HepG2 (cell line): Measurements from ENCODE around the gene PRKG1. TPM values are rescaled to one million over a fixed set of nuclear protein-coding genes. Genes with fewer than 3 reads are reported as not detected.

ENCODE experiments used
- ATAC-seq: fragments of 200-7000 bp; cut with Tn5 transposase; 3 replicates; pipeline ENCODE4 v1.9.1; 2020; ENCODE audit warnings: mild to moderate bottlenecking, moderate library complexity
- BruUV-seq: library from RNA; stranded (reverse); fragments of 400-500 nt; replicated peaks from 2 replicates; lab custom pipeline; 2021; lab: Mats Ljungman, UMichigan
- CTCF ChIA-PET: fragments of 300-600 bp; formaldehyde crosslinking; extraction: SDS; loops from one replicate; lab custom pipeline; 2021; ENCODE audit warnings: low total read pairs, inconsistent platforms, low intra/inter-chr PET ratio; lab: Yijun Ruan, JAX
- POLR2A ChIA-PET: fragments of 350-600 bp; sonication (Branson Sonifier 250); formaldehyde crosslinking; loops from one replicate; lab custom pipeline; 2020; ENCODE audit warnings: antibody characterized with exemption, inconsistent platforms; lab: Yijun Ruan, JAX
- DNase-seq: peaks from one replicate; pipeline ENCODE4 v3.0.0-alpha.2; 2015; ENCODE audit warnings: low spot score
- FAIRE-seq: peaks from 3 replicates; lab custom pipeline; 2011; peaks lifted over from hg19 to GRCh38; lab: Jason Lieb, UNC
- H2AFZ ChIP-seq: one replicate; pipeline ENCODE4 v1.6.1; 2011; ENCODE audit warnings: low read length, inconsistent platforms
- H3K27ac ChIP-seq: fragments of 300-600 bp; 3 replicates; pipeline ENCODE4 v1.8.0; 2011; ENCODE audit warnings: mixed run types, mild to moderate bottlenecking, mixed read lengths, low read length, inconsistent platforms; ENCODE audit not compliant: insufficient read depth; ENCODE audit errors: extremely low read length
- H3K27me3 ChIP-seq, 2 experiments: fragments of 200-600 bp in 1 of 2; 2 replicates in 1 of 2; 3 replicates in 1 of 2; pipeline versions ENCODE4 v1.6.0 to v1.8.0; 2011; ENCODE audit warnings: low read length in 2 of 2, mild to moderate bottlenecking in 2 of 2, moderate library complexity in 2 of 2, inconsistent platforms in 1 of 2; ENCODE audit not compliant: insufficient read depth in 2 of 2, control insufficient read depth in 1 of 2
- H3K36me3 ChIP-seq, 2 experiments: fragments of 200-600 bp in 1 of 2; replicated peaks in 1 of 2; 2 replicates in 1 of 2; 3 replicates in 1 of 2; pipeline versions ENCODE4 v1.5.1 to v1.8.0; 2011; ENCODE audit warnings: low read length in 2 of 2, inconsistent platforms in 1 of 2; ENCODE audit not compliant: insufficient read depth in 2 of 2, control insufficient read depth in 1 of 2
- H3K4me1 ChIP-seq: 2 replicates; pipeline ENCODE4 v1.5.1; 2012; ENCODE audit warnings: low read length, inconsistent platforms; ENCODE audit not compliant: insufficient read depth
- H3K4me2 ChIP-seq: 2 replicates; pipeline ENCODE4 v1.6.0; 2011; ENCODE audit warnings: low read depth, low read length, inconsistent platforms
- H3K4me3 ChIP-seq, 3 experiments: fragments of 200-600 bp in 1 of 3; sonication (generic), shearing (Covaris generic) in 1 of 3; replicated peaks in 1 of 3; 2 replicates each; pipeline ENCODE4 v1.5.1; 2011 to 2016; ENCODE audit warnings: low read length in 3 of 3, inconsistent platforms in 2 of 3, low read depth in 2 of 3, mild to moderate bottlenecking in 2 of 3, control low read depth in 1 of 3, mixed read lengths in 1 of 3; ENCODE audit not compliant: insufficient read depth in 1 of 3
- H3K79me2 ChIP-seq: one replicate; pipeline ENCODE4 v1.6.1; 2011; ENCODE audit warnings: low read length, inconsistent platforms; ENCODE audit not compliant: insufficient read depth
- H3K9ac ChIP-seq: 2 replicates; pipeline ENCODE4 v1.6.0; 2011; ENCODE audit warnings: mild to moderate bottlenecking, low read depth, low read length, inconsistent platforms; ENCODE audit not compliant: insufficient read depth
- H3K9me3 ChIP-seq: 2 replicates; pipeline ENCODE4 v1.5.1; 2012; ENCODE audit warnings: mild to moderate bottlenecking, low read length
- H4K20me1 ChIP-seq: 2 replicates; pipeline ENCODE4 v1.6.0; 2011; ENCODE audit warnings: inconsistent platforms, mild to moderate bottlenecking, low read length, moderate library complexity; ENCODE audit not compliant: insufficient read depth
- DRAP1 ChIP-seq: IDR thresholded peaks from 2 replicates; pipeline ENCODE4 v1.6.1; 2016; ENCODE audit warnings: missing genetic modification reagents, missing compliant biosample characterization
- E2F2 ChIP-seq: sonication (generic); formaldehyde crosslinking; IDR thresholded peaks from 2 replicates; pipeline ENCODE4 v1.4.0; 2020; ENCODE audit warnings: missing genetic modification reagents, borderline replicate concordance
- ELF4 ChIP-seq: sonication (generic); formaldehyde crosslinking; IDR thresholded peaks from 2 replicates; pipeline ENCODE4 v1.5.0; 2020; ENCODE audit warnings: missing genetic modification reagents, mild to moderate bottlenecking, moderate library complexity, borderline replicate concordance
- ISL2 ChIP-seq: sonication (generic); formaldehyde crosslinking; IDR thresholded peaks from 2 replicates; pipeline ENCODE4 v1.5.0; 2020; ENCODE audit warnings: missing genetic modification reagents
- KAT7 ChIP-seq: IDR thresholded peaks from 2 replicates; pipeline ENCODE4 v1.6.1; 2018; ENCODE audit warnings: borderline replicate concordance, missing compliant biosample characterization
- MEF2D ChIP-seq: sonication (generic); formaldehyde crosslinking; IDR thresholded peaks from 2 replicates; pipeline ENCODE4 v1.5.1; 2020; ENCODE audit warnings: mild to moderate bottlenecking, missing genetic modification reagents
- NFE2 ChIP-seq: sonication (generic); formaldehyde crosslinking; IDR thresholded peaks from 2 replicates; pipeline ENCODE4 v1.4.0; 2020; ENCODE audit warnings: missing genetic modification reagents
- RBM39 ChIP-seq: fragments of 200-400 bp; formaldehyde crosslinking; IDR thresholded peaks from one replicate; pipeline ENCODE4 v1.6.1; 2018; ENCODE audit warnings: antibody characterized with exemption, mild to moderate bottlenecking, low read depth, low read length; ENCODE audit not compliant: poor library complexity, severe bottlenecking
- TARDBP ChIP-seq: sonication (generic); formaldehyde crosslinking; IDR thresholded peaks from 2 replicates; pipeline ENCODE4 v1.8.0; 2022; ENCODE audit warnings: mild to moderate bottlenecking, missing genetic modification reagents
- ZFP36L2 ChIP-seq: sonication (generic); formaldehyde crosslinking; IDR thresholded peaks from 2 replicates; pipeline ENCODE4 v1.4.0; 2020; ENCODE audit warnings: missing genetic modification reagents
- ZNF354B ChIP-seq: sonication (generic); formaldehyde crosslinking; IDR thresholded peaks from 2 replicates; pipeline ENCODE4 v1.8.0; 2022; ENCODE audit warnings: mild to moderate bottlenecking, missing genetic modification reagents
- ZNF441 ChIP-seq: sonication (generic); formaldehyde crosslinking; IDR thresholded peaks from 2 replicates; pipeline ENCODE4 v1.7.0; 2021; ENCODE audit warnings: missing genetic modification reagents, borderline replicate concordance
- ZNF609 ChIP-seq: sonication (generic); formaldehyde crosslinking; IDR thresholded peaks from 2 replicates; pipeline ENCODE4 v1.4.0; 2020; ENCODE audit warnings: mild to moderate bottlenecking, missing genetic modification reagents, borderline replicate concordance
- ZNF691 ChIP-seq: sonication (generic); formaldehyde crosslinking; IDR thresholded peaks from 2 replicates; pipeline ENCODE4 v1.4.0; 2020; ENCODE audit warnings: missing genetic modification reagents, low read depth, mild to moderate bottlenecking, borderline replicate concordance
- ZNF883 ChIP-seq: sonication (generic); formaldehyde crosslinking; IDR thresholded peaks from 2 replicates; pipeline ENCODE4 v1.5.1; 2020; ENCODE audit warnings: mild to moderate bottlenecking, missing genetic modification reagents; ENCODE audit errors: not compliant biosample characterization
- WGBS: methylation state at CpG from one replicate; pipeline ENCODE4 v1.1.6; 2017; ENCODE audit warnings: low lambda C conversion rate; 5-methylcytosine and 5-hydroxymethylcytosine counted together
- in situ Hi-C: cut with HindIII; loops from 2 replicates; pipeline ENCODE4 v1.10.0; 2017; ENCODE audit warnings: low pct_unique_long_range_greater_than_20kb; ENCODE audit not compliant: extremely low pct_ligation_motif_present
- intact Hi-C: fragments of 100-400 bp; cut with micrococcal nuclease; formaldehyde crosslinking; loops from one replicate; pipeline ENCODE4 v1.10.0; 2022; ENCODE audit not compliant: unreplicated experiment
- polyA plus RNA-seq, 8 experiments: library from polyadenylated mRNA; depleted of rRNA in 3 of 8; stranded (reverse) in 7 of 8; unstranded in 1 of 8; fragments of >200 nt; fragmentation: Illumina TruSeq in 4 of 8; extraction: Trizol in 4 of 8; gene quantifications; 2 replicates each; pipeline versions ENCODE4 v1.2.1 to v1.2.3, GENCODE V29; 2011 to 2016; ENCODE audit warnings: low read depth in 4 of 8, missing spikeins in 1 of 8, mixed read lengths in 1 of 8; ENCODE audit not compliant: insufficient read depth in 1 of 8
- total RNA-seq, 5 experiments: library from RNA; depleted of rRNA; stranded (reverse); fragments of >200 nt; fragmentation: Illumina TruSeq; extraction: Trizol; gene quantifications; 2 replicates each; pipeline ENCODE4 v1.2.3, GENCODE V29; 2016; ENCODE audit warnings: low read depth in 1 of 5
- TF ChIP-seq, protein P1 (sequence below): sonication (generic); formaldehyde crosslinking; IDR thresholded peaks from 2 replicates; pipeline ENCODE4 v1.8.0; 2023; ENCODE audit warnings: mild to moderate bottlenecking, missing genetic modification reagents

PRKG1 gene
- total and polyA plus RNA-seq, 2 of the 13 experiments (the other 11 are each of a cell fraction or from before 2014, with no cell fraction given), result 0.01 TPM; not detected in 1

- in situ Hi-C loops, result no loop called here
- intact Hi-C loops, result no loop called here
- 38% methylated on average over 5 of the region's 5 CpGs for WGBS
- no peaks in the 10 kb centered on the region for H3K79me2 ChIP-seq
- no peaks in the 10 kb centered on the region for H3K9me3 ChIP-seq
- CTCF ChIA-PET, result no interaction called here
- no peaks in the 10 kb centered on the region for H4K20me1 ChIP-seq
- H3K27ac ChIP-seq, result no peak overlapping the region
- FAIRE-seq, result no peak
- H3K36me3 ChIP-seq, result no peaks in the 10 kb centered on the region
- no peaks in the 10 kb centered on the region; a peak in 1 of 5 replicates for H3K27me3 ChIP-seq
- H3K4me1 ChIP-seq, result peaks cover 12% of the 10 kb centered on the region; the same call in 1 of the 2 replicates
- H3K4me3 ChIP-seq, result no peak overlapping the region
- no peak for ATAC-seq
- DNase-seq, result no peak
- POLR2A ChIA-PET, result no interaction called here
- H3K4me2 ChIP-seq, result no peak overlapping the region
- BruUV-seq, result no TSS peak
- H3K9ac ChIP-seq, result no peak overlapping the region
- H2AFZ ChIP-seq, result no peak overlapping the region
- no peak for TF ChIP-seq ELF4 (CRISPR knock-in tag)
- no peak for TF ChIP-seq ZNF883
- TF ChIP-seq ZNF354B (CRISPR knock-in tag), result no peak
- TF ChIP-seq ZFP36L2, result no peak
- TF ChIP-seq KAT7 (CRISPR knock-in tag), result no peak
- TF ChIP-seq TARDBP (CRISPR knock-in tag), result no peak
- TF ChIP-seq, protein P1, sequence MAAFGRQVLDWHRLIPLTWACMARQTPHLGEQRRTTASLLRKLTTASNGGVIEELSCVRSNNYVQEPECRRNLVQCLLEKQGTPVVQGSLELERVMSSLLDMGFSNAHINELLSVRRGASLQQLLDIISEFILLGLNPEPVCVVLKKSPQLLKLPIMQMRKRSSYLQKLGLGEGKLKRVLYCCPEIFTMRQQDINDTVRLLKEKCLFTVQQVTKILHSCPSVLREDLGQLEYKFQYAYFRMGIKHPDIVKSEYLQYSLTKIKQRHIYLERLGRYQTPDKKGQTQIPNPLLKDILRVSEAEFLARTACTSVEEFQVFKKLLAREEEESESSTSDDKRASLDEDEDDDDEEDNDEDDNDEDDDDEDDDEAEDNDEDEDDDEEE (CRISPR knock-in tag), result no peak
- no peak for TF ChIP-seq ZNF441
- TF ChIP-seq ISL2 (CRISPR knock-in tag), result no peak
- no peak for TF ChIP-seq ZNF609 (CRISPR knock-in tag)
- no peak for TF ChIP-seq RBM39
- no peak for TF ChIP-seq MEF2D
- TF ChIP-seq ZNF691 (CRISPR knock-in tag), result no peak
- no peak for TF ChIP-seq E2F2 (CRISPR knock-in tag)
- TF ChIP-seq DRAP1 (CRISPR knock-in tag), result no peak
- TF ChIP-seq NFE2, result no peak
Measured at GRCh38 chr10:51694086-51694768, 619.9 kb downstream of the PRKG1 start.
